Stimulated activated CD4-positive, alpha-beta T cell treated with anti-CD3 and anti-CD28 coated beads, Interleukin-2, amount 100 ng/mL, for 24 hours (primary cell): ENCODE measurements around the gene MYO18A.

Experiments used
- DNase-seq, 2 donors: peaks; one replicate each; pipeline ENCODE4 v3.0.0-alpha.2; 2020

Gene MYO18A

GRCh38 chr17:29045734-29046472 lies 134.3 kb downstream of the MYO18A start:
- no peak for DNase-seq

- no peak for DNase-seq
These were observed 135.2 kb downstream of the MYO18A start for GRCh38 chr17:29045026-29045425.

GRCh38 chr17:29043539-29044145 lies 136.6 kb downstream of the MYO18A start:
- DNase-seq = no peak

GRCh38 chr17:29042679-29043538 lies 137.3 kb downstream of the MYO18A start, which contains the start of gene PIPOX:
Gene PIPOX, plus strand, starts transcription at chr17:29043141. Its CDS starts 85 bp downstream, at chr17:29043226.
- DNase-seq = no peak

GRCh38 chr17:29042026-29042678 lies 138.0 kb downstream of the MYO18A start:
- DNase-seq = no peak

GRCh38 chr17:29041571-29041970 lies 138.6 kb downstream of the MYO18A start:
- DNase-seq = no peak

GRCh38 chr17:29041091-29041490 lies 139.1 kb downstream of the MYO18A start:
- no peak for DNase-seq

- no peak for DNase-seq
These were observed 140.2 kb downstream of the MYO18A start for GRCh38 chr17:29039764-29040598.

GRCh38 chr17:29038085-29038795 lies 142.0 kb downstream of the MYO18A start:
- no peak for DNase-seq

- no peak for DNase-seq
These were observed 142.5 kb downstream of the MYO18A start for GRCh38 chr17:29037739-29038084.

- DNase-seq = no peak
These were observed 143.6 kb downstream of the MYO18A start for GRCh38 chr17:29036584-29036983.

- DNase-seq = no peak
These were observed 145.7 kb downstream of the MYO18A start for GRCh38 chr17:29034510-29034909.

GRCh38 chr17:29032857-29033197 lies 147.4 kb downstream of the MYO18A start:
- no peak for DNase-seq

- no peak for DNase-seq
These were observed 148.0 kb downstream of the MYO18A start for GRCh38 chr17:29032013-29032856.

GRCh38 chr17:29031488-29031887 lies 148.7 kb downstream of the MYO18A start:
- DNase-seq = no peak

GRCh38 chr17:29024316-29024952 lies 155.8 kb downstream of the MYO18A start:
- DNase-seq = no peak

- DNase-seq = no peak
These were observed 158.1 kb downstream of the MYO18A start for GRCh38 chr17:29022074-29022473.

- no peak for DNase-seq
These were observed 159.0 kb downstream of the MYO18A start for GRCh38 chr17:29021226-29021625.
